NK-92 (cell line): Measurements from ENCODE around the gene IRF6.

Source experiments
- DNase-seq: peaks from one replicate; lab custom pipeline; 2025; ENCODE audit not compliant: unreplicated experiment; lab: John Stamatoyannopoulos, UW

Gene IRF6

DNA sequence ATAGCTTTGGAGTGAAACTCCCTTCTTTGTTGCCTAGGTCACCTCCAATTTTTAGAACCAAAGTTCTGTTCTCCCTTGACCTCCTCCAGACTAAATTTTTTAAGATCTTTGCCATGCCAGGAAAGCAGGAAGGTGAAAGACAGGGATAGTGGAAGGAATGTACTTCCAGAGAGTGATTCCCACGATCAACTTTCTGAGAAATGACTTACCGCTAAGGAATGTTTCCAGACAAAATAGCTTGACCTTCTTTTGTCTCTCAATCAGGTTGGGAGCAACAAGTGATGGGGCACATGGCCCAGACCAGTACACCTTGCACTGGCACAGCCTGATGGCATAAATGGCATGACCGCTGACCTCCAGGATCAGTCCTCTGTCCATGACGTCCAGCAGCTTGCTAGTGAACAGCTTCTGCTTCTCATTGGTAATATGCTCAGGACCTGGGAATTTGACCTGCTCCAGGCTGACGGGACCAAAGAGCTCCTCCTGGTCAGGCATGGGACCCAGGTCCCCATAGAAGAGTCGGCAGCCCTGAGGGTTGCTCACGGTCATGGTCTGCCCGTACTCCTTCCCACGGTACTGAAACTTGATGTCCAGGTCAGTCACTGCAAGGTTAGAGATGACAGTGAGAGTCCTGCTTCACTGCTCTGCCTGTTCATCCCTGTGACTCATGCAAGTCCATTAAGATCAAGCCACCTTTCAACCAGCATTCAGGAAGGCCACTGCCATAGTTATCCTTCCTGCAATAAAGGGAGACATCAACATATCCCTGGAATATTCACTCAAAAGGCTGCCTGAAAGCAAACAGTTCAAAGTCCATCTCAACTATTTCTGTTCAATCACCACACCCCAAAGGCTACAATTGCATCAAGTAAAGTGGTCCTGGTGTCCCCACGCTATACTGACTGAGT lies 15.4 kb downstream of the IRF6 start:
- no peak for DNase-seq

- DNase-seq = no peak
Observed at GRCh38 chr1:209789245-209789644, 16.7 kb downstream of the IRF6 start.

DNA sequence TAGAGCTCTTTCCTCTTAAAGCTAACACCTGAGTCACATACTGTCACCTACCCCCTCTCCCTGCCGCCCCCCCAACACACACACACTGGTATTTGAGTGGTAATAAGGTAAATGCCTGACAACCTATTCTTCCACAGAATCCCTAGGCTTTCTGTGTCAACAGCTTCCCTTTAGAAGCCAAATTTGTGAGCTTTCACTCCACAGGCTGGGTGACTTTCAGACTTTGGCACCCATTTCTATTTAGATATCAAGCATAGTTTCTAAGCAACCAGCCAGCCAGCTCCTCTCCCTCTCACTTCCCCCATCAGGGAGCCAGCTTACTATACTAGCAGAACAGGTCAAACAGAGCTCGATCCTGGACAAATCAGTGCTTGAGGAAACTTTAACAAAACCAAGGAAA lies 18.4 kb downstream of the IRF6 start:
- DNase-seq = no peak

DNA sequence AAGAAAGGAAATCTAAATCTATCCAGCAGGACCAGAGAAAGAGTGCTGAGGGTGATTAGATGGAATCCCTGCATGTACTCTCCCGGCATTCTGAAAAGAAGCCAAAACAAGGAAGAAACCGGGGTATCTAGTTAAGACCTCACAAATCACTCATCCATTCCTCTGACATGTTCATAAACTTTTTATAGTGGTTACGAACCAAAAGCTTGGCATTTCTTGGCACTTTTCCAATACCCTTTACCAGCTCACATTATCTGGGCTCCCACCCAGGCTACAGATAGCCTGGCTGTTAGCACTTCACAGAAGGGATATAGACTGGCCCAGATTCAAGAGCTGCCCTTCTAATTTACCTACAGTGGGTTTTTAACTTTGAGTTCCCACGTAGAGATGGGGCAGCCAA lies 19.8 kb downstream of the IRF6 start:
- no peak for DNase-seq

GRCh38 chr1:209785592-209785991 lies 20.4 kb downstream of the IRF6 start:
- no peak for DNase-seq

- DNase-seq = peak; percentile 97
Observed at GRCh38 chr1:209784265-209785169, 21.4 kb downstream of the IRF6 start, which contains the start of gene C1orf74. C1orf74 (minus strand) TSS chr1:209784559; CDS start chr1:209783634, 925 bp downstream.

- DNase-seq = no peak
Observed at GRCh38 chr1:209783386-209783785, 22.6 kb downstream of the IRF6 start.

GRCh38 chr1:209780268-209780667 lies 25.7 kb downstream of the IRF6 start:
- DNase-seq = no peak

DNA sequence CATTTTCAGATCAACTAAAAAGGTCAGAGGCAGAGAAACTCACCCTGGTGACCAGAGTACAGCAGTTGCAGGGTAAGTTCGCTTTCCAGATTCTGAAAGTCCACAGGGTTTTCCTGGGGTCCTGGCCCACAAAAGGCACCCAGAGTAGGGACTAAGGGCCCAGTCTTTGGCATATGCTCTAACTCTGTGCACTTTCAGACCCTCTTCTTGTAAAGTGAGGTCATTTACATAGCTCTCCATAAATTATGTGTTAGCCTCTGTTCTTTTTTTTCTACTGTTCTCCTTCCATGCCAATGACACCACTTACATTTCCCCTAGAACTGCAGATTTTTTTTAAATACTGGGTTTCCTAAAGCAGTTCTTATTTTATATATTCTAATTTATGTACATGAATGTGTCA lies 27.8 kb downstream of the IRF6 start:
- DNase-seq = no peak

DNA sequence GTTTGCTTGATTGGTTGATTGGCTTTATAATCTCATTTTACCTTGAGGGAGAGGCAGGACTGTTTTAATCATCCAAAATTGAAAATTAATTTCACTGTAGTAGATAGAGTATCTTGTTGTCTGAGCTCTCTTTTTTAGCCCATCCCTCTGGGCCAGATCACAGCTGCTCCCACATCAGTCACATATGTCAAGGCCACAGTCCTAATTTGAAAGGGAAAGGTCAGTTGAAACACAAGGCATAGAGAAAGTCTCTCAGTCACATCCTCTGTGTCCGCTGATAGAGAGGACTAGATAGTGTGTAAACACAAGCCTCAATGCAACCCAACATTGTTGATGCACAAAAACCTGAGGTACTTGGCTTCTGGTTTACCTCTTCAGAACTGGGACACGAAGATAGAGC lies 28.4 kb downstream of the IRF6 start:
- no peak for DNase-seq

- DNase-seq = no peak
Observed at GRCh38 chr1:209775678-209776077, 30.3 kb downstream of the IRF6 start.

DNA sequence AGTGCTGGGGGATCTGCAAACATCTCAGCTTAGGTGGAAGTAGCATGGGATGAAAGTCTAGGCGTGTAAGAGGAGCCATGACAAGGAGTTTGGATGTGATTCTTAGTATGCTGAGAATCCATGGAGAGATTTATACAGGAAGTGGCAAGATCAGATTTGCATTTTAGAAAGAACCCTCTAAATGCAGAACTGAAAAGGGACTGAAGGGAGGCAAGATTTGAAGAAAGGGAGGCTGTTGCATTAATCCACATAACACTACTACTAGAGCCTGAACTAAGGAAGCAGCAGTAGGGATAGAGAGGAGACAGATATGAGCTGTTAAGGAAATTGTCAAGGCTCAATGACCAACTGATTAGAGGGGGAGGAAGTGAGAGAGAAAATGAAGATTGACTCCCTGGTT lies 31.4 kb downstream of the IRF6 start:
- DNase-seq = no peak

- DNase-seq = no peak
Observed at GRCh38 chr1:209772126-209772525, 33.8 kb downstream of the IRF6 start.

- DNase-seq = no peak
Observed at GRCh38 chr1:209770636-209771415, 35.1 kb downstream of the IRF6 start.

DNA sequence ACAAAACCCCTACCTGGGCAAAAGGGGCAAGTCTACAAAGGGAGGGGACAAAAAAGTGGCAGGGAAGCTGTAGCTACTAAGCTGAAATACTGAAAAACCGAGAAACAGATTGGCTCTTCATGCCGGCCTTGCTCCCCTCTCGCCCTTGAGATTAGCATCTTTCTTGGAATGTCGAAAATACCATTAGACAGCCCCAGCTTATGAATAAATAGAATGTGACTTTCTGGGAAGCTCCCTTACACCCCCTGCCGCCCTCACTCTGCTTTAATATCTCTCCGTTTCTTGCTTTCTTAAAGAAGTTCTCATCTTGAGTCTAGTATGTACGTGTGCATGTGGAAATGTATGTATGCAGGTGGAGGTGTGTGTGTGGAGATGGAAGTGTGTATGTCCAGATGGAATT lies 36.0 kb downstream of the IRF6 start:
- no peak for DNase-seq

DNA sequence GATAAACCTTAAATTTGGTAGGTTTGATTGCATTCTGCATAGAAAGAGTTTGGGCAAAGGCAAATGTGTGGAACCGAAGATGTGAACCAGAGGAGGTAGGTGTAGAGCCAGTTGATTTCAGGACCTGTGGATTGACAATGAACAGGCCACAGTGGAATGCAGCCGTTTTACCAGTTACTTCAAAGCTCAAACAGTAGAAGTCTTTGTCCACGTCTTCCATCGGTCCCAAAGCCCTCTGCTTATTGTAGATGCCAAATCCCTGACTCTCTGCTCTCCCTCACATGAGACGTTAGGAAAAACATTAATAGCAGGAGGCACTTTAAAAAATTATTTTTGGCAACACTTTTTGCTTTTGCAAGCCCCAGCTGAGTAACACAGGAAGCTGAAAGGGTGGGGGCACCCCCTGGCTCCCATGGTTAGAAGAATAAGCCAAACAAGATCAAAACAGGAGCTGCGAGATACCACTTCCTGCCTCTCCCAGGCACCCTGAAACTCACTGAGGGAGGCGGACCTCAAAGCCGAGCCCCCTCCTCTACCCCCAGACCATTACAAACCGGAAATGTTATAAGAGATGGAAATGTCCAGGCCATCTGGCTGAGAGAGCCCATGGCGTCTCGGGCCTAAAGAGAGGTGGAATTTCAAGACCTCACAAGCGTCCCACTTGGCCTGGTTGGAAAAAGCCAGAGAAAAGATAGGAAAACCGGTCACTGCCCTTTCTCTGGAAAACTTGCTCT lies 36.6 kb downstream of the IRF6 start:
- no peak for DNase-seq

GRCh38 chr1:209768354-209768774 lies 37.6 kb downstream of the IRF6 start:
- peak; percentile 18 for DNase-seq

GRCh38 chr1:209767706-209768105 lies 38.2 kb downstream of the IRF6 start:
- DNase-seq = no peak

GRCh38 chr1:209767096-209767495 lies 38.8 kb downstream of the IRF6 start:
- no peak for DNase-seq

- DNase-seq = no peak
Observed at GRCh38 chr1:209766051-209766450, 39.9 kb downstream of the IRF6 start.
